Muscle of leg (tissue), 16 donors: ENCODE measurements around the gene IRF1. TPM values are rescaled to one million over a fixed set of nuclear protein-coding genes. Genes with fewer than 3 reads are reported as not detected.
A peak's percentile ranks its signal among the peaks of the same experiment; 100 is the strongest.

Experiments
- DNase-seq: peaks from one replicate; pipeline ENCODE4 v3.0.0; 2013
- H3K27ac ChIP-seq: one replicate; pipeline ENCODE4 v1.5.1; 2013; ENCODE audit warnings: mild to moderate bottlenecking, low read length, control low read depth
- H3K27me3 ChIP-seq: one replicate; pipeline ENCODE4 v1.6.1; 2013; ENCODE audit warnings: low read length; ENCODE audit not compliant: control insufficient read depth, insufficient read depth
- H3K36me3 ChIP-seq: one replicate; pipeline ENCODE4 v1.6.1; 2013; ENCODE audit warnings: low read length; ENCODE audit not compliant: control insufficient read depth, insufficient read depth
- H3K4me1 ChIP-seq: one replicate; pipeline ENCODE4 v1.6.1; 2013; ENCODE audit warnings: low read length; ENCODE audit not compliant: control insufficient read depth, insufficient read depth
- H3K4me3 ChIP-seq: one replicate; pipeline ENCODE4 v1.5.1; 2013; ENCODE audit warnings: low read length, control low read depth
- H3K9me3 ChIP-seq: replicated peaks from 2 replicates; pipeline ENCODE4 v1.6.1; 2013; ENCODE audit warnings: low read depth, low read length; ENCODE audit not compliant: control insufficient read depth
- WGBS: methylation state at CpG from one replicate; pipeline ENCODE4 v1.1.5; 2013; ENCODE audit warnings: missing lambda C conversion rate; ENCODE audit not compliant: insufficient coverage; 5-methylcytosine and 5-hydroxymethylcytosine counted together
- long read RNA-seq, 11 donors: transcript quantifications; one replicate each; lab custom pipeline, GENCODE V29; 2026
- polyA plus RNA-seq, 8 donors: library from polyadenylated mRNA; unstranded; fragments of 120-200 nt; gene quantifications; one replicate each; pipeline versions ENCODE4 v1.2.1 to v1.2.3, GENCODE V29; 2013; ENCODE audit warnings: inconsistent platforms in 1 of 8, low replicate concordance in 1 of 8; ENCODE audit not compliant: insufficient read length in 8 of 8, insufficient read depth in 1 of 8
- total RNA-seq: library from RNA; stranded (reverse); fragments of 120-200 nt; gene quantifications from one replicate; pipeline ENCODE4 v1.2.4, GENCODE V29; 2013

IRF1 gene
- total RNA-seq (3.7 TPM), polyA plus RNA-seq (10 to 100 TPM in 2 of 8 donors, 1 to 10 TPM in 6; 8.6 to 12.8 (median 9.0) TPM)
- long read RNA-seq, donor 1, partial matches to known transcripts, result 0 of 1 reads
- long read RNA-seq, donor 1, other reads (novel, unspliced or antisense), result 0 of 1 reads
- long read RNA-seq, donor 2, result 0 reads
- long read RNA-seq, donor 3, partial matches to known transcripts, result 0 of 4 reads
- long read RNA-seq, donor 3, other reads (novel, unspliced or antisense), result 0 of 4 reads
- long read RNA-seq, donor 4, result 0 reads
- long read RNA-seq, donor 5, partial matches to known transcripts, result 0 of 2 reads
- long read RNA-seq, donor 5, other reads (novel, unspliced or antisense), result 0 of 2 reads
- long read RNA-seq, donor 6, partial matches to known transcripts, result 0 of 3 reads
- long read RNA-seq, donor 6, other reads (novel, unspliced or antisense), result 0 of 3 reads
- long read RNA-seq, donor 7, partial matches to known transcripts, result 0 of 2 reads
- long read RNA-seq, donor 7, other reads (novel, unspliced or antisense), result 0 of 2 reads
- long read RNA-seq, donor 8, result 0 reads
- long read RNA-seq, donor 9, partial matches to known transcripts, result 0 of 2 reads
- long read RNA-seq, donor 9, other reads (novel, unspliced or antisense), result 0 of 2 reads
- long read RNA-seq, donor 10, partial matches to known transcripts, result 0 of 1 reads
- long read RNA-seq, donor 10, other reads (novel, unspliced or antisense), result 0 of 1 reads
- long read RNA-seq, donor 11, partial matches to known transcripts, result 0 of 3 reads
- long read RNA-seq, donor 11, other reads (novel, unspliced or antisense), result 0 of 3 reads

- peaks cover 46% of the 10 kb centered on the region for H3K4me1 ChIP-seq
- under 1% methylated on average over 83 of the region's 87 CpGs for WGBS
Measured at GRCh38 chr5:132490484-132491367, at the start of gene IRF1. IRF1 (minus strand) TSS chr5:132490773; CDS start chr5:132489478, 1,295 bp downstream.

GRCh38 chr5:132540149-132540548, 49.6 kb upstream of the IRF1 start:
- H3K27me3 ChIP-seq, result no peaks in the 10 kb centered on the region
- H3K27ac ChIP-seq, result no peak overlapping the region
- H3K4me1 ChIP-seq, result no peaks in the 10 kb centered on the region

More at GRCh38 chr5:132490484-132491367, at the start of gene IRF1:
- peak within 1 kb of the TSS; percentile 83 for H3K4me3 ChIP-seq
- H3K27ac ChIP-seq, result peak within 1 kb of the TSS; percentile 92
- H3K27me3 ChIP-seq, result peaks cover 2% of the 10 kb centered on the region
- DNase-seq, result peak; percentile 99
- no peaks in the 10 kb centered on the region for H3K9me3 ChIP-seq
- peaks cover 34% of the 10 kb centered on the region for H3K36me3 ChIP-seq

GRCh38 chr5:132539716-132540115, 49.1 kb upstream of the IRF1 start:
- H3K27me3 ChIP-seq, result no peaks in the 10 kb centered on the region
- H3K4me1 ChIP-seq, result no peaks in the 10 kb centered on the region
- no peaks in the 10 kb centered on the region for H3K9me3 ChIP-seq
- no peak overlapping the region for H3K4me3 ChIP-seq
- H3K36me3 ChIP-seq, result no peaks in the 10 kb centered on the region
- DNase-seq, result no peak
- WGBS, result 57% methylated on average over 4 of the region's 4 CpGs
- H3K27ac ChIP-seq, result no peak overlapping the region

More at GRCh38 chr5:132540149-132540548, 49.6 kb upstream of the IRF1 start:
- H3K9me3 ChIP-seq, result no peaks in the 10 kb centered on the region
- H3K4me3 ChIP-seq, result no peak overlapping the region
- DNase-seq, result no peak
- 88% methylated on average over 4 of the region's 5 CpGs for WGBS
- no peaks in the 10 kb centered on the region for H3K36me3 ChIP-seq

DNA sequence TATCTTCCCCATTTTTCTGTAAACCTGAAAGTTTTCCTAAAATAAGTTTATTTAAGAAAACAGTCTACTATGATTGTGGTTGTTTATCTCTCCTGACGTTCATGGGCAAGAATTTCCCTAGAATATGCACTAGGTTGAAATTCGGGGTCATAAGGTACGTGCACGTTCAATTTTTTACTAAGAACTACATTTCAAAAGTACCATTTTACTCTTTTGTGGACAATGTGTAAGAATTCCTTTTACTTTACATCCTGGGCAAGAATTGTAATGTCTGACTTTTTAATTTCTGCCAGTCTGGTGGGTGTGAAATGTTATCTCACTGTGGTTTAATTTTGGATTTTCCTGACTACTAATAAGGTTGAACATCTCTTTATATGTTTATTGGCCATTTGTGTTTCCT, 40.4 kb upstream of the IRF1 start:
- H3K9me3 ChIP-seq, result no peaks in the 10 kb centered on the region
- no peak for DNase-seq
- WGBS, result no CpG with 5 or more reads among the region's 4 CpGs
- H3K4me3 ChIP-seq, result no peak overlapping the region
- H3K27me3 ChIP-seq, result peaks cover 5% of the 10 kb centered on the region
- H3K4me1 ChIP-seq, result peaks cover 2% of the 10 kb centered on the region
- no peaks in the 10 kb centered on the region for H3K36me3 ChIP-seq
- no peak overlapping the region for H3K27ac ChIP-seq

DNA sequence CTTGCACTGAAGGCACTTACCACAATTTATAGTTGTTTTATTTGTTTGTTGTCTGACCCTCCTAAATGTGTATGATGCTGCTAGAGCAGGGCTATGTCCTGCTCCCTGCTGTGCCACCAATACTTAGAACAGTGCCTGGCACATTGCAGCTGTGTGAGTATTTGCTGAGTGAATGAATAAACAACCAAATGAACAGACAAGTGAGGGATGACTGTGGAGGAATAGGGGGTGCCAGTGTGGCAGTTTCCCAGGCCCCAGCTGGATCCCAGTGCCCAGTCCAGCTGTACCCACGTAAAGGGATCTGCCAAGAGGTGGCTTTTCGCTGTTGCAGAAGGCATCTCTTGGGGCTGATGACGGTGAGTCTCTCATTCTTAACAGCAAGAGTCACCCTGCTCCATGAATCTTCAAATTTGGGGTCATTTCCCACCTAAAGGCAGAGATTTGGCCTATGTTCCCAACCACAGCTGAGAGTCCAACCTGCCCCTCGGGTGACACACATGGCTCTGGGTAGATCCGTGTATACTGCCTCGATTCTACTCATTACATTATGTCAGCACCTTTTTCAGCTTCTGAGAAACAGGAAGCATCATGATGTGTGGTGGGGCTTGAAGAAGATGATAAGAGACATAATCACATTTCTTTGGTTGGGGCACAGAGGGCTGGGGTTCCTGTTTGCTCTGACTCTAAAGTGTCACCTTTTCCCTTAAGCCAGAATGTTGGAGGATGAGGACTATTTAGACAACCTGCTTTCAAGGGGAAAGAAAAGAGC, 38.5 kb upstream of the IRF1 start:
- Histone ChIP-seq H3K36me3 (no peaks in the 10 kb centered on the region), H3K4me3 (no peak overlapping the region), H3K4me1 (peaks cover 2% of the 10 kb centered on the region), H3K9me3 (no peaks in the 10 kb centered on the region), H3K27ac (no peak overlapping the region), H3K27me3 (peaks cover 5% of the 10 kb centered on the region)
- WGBS, result 89% methylated on average over 3 of the region's 6 CpGs
- no peak for DNase-seq

- no peaks in the 10 kb centered on the region for H3K36me3 ChIP-seq
- H3K27me3 ChIP-seq, result peaks cover 5% of the 10 kb centered on the region
- H3K4me3 ChIP-seq, result no peak overlapping the region
- no peak for DNase-seq
- 88% methylated on average over 2 of the region's 2 CpGs for WGBS
- peaks cover 2% of the 10 kb centered on the region for H3K4me1 ChIP-seq
- no peak overlapping the region for H3K27ac ChIP-seq
- H3K9me3 ChIP-seq, result no peaks in the 10 kb centered on the region
Measured at GRCh38 chr5:132528021-132528420, 37.4 kb upstream of the IRF1 start.

DNA sequence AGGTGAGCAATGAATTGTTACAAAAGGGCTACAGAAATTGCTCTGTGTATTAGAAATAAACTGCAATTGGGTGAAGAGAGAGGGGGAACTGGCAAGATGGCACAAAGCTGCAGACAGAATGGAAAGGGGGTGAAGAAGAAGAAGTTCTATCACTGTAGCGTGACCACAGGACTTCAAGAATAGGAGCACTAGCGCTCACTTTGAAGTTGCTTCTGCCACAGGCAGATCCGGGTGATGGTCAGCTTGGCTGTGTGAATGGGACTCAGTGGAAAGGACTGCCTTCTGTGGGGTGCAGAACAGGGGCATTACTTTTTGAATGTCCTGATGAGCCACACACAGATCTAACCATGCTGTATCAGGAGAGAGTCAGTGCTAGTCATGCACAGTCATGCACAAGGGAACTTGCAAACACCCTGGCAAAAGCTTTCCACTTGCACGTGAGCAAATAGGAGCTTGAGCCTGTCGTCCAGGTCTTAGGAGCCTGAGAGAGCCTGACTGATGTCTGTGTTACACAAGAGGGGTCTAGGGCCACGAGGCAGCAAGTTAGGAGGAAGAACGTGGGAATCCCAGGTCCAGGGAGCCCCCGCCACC, 36.5 kb upstream of the IRF1 start:
- no peak for DNase-seq
- Histone ChIP-seq H3K36me3 (no peaks in the 10 kb centered on the region), H3K27ac (no peak overlapping the region), H3K4me1 (peaks cover 2% of the 10 kb centered on the region), H3K27me3 (peaks cover 5% of the 10 kb centered on the region), H3K9me3 (no peaks in the 10 kb centered on the region), H3K4me3 (no peak overlapping the region)
- 67% methylated on average over 7 of the region's 8 CpGs for WGBS

GRCh38 chr5:132526290-132526973, 35.9 kb upstream of the IRF1 start:
- Histone ChIP-seq H3K27ac (no peak overlapping the region), H3K4me3 (no peak overlapping the region), H3K27me3 (peaks cover 3% of the 10 kb centered on the region), H3K9me3 (no peaks in the 10 kb centered on the region), H3K36me3 (no peaks in the 10 kb centered on the region), H3K4me1 (peaks cover 2% of the 10 kb centered on the region)
- 36% methylated on average over 11 of the region's 11 CpGs for WGBS
- peak; percentile 57 for DNase-seq
